Endothelial cell of umbilical vein (primary cell): ENCODE measurements around the gene ANKRD12. TPM values are rescaled to one million over a fixed set of nuclear protein-coding genes. Genes with fewer than 3 reads are reported as not detected.

Experiments used
- BruUV-seq: library from RNA; stranded (reverse); fragments of 400-500 nt; replicated peaks from 2 replicates; lab custom pipeline; 2021; lab: Mats Ljungman, UMichigan
- CTCF ChIA-PET: fragments of 300-600, 350-600 bp; sonication (Branson Sonifier 250); formaldehyde crosslinking; loops from one replicate; lab custom pipeline; 2021; ENCODE audit warnings: antibody characterized with exemption, inconsistent platforms; lab: Charles Lee
- POLR2A ChIA-PET: fragments of 300-600, 350-600 bp; sonication (Branson Sonifier 250); formaldehyde crosslinking; loops from one replicate; lab custom pipeline; 2021; ENCODE audit warnings: antibody characterized with exemption, inconsistent platforms; lab: Charles Lee
- DNase-seq: peaks from one replicate; pipeline ENCODE4 v3.0.0-alpha.2; 2011; ENCODE audit warnings: low read depth, low spot score
- FAIRE-seq: peaks from 2 replicates; lab custom pipeline; 2011; peaks lifted over from hg19 to GRCh38; lab: Jason Lieb, UNC
- H2AFZ ChIP-seq: 2 replicates; pipeline ENCODE4 v1.6.0; 2012; ENCODE audit warnings: low read depth, low read length, control low read depth, inconsistent platforms
- H3K27ac ChIP-seq: 2 replicates; pipeline ENCODE4 v1.5.1; 2011; ENCODE audit warnings: low read depth, mild to moderate bottlenecking, control low read depth, low read length, moderate library complexity; ENCODE audit not compliant: insufficient read depth
- H3K27me3 ChIP-seq, 2 experiments: 2 replicates each; pipeline versions ENCODE4 v1.6.0 to v1.6.1; 2011; ENCODE audit warnings: low read length in 2 of 2, mixed read lengths in 1 of 2; ENCODE audit not compliant: control insufficient read depth in 2 of 2, insufficient read depth in 2 of 2
- H3K36me3 ChIP-seq, 2 experiments: 2 replicates in 1 of 2; 3 replicates in 1 of 2; pipeline ENCODE4 v1.5.1; 2011; ENCODE audit warnings: low read length in 2 of 2, mild to moderate bottlenecking in 1 of 2, moderate library complexity in 1 of 2; ENCODE audit not compliant: control insufficient read depth in 2 of 2, insufficient read depth in 2 of 2; ENCODE audit errors: extremely low read depth in 1 of 2
- H3K4me1 ChIP-seq: 3 replicates; pipeline ENCODE4 v1.5.1; 2011; ENCODE audit warnings: mild to moderate bottlenecking, low read length; ENCODE audit not compliant: control insufficient read depth, insufficient read depth; ENCODE audit errors: extremely low read depth
- H3K4me2 ChIP-seq: 2 replicates; pipeline ENCODE4 v1.6.1; 2011; ENCODE audit warnings: low read length, control low read depth, mixed read lengths; ENCODE audit not compliant: insufficient read depth
- H3K4me3 ChIP-seq, 3 experiments: fragments of 200-600 bp in 1 of 3; sonication (generic), shearing (Covaris generic) in 1 of 3; replicated peaks in 1 of 3; 2 replicates each; pipeline ENCODE4 v1.5.1; 2011 to 2016; ENCODE audit warnings: control low read depth in 3 of 3, low read length in 3 of 3, mild to moderate bottlenecking in 2 of 3, inconsistent platforms in 1 of 3, low read depth in 1 of 3, moderate library complexity in 1 of 3; ENCODE audit not compliant: insufficient read depth in 1 of 3
- H3K79me2 ChIP-seq: 2 replicates; pipeline ENCODE4 v1.6.0; 2012; ENCODE audit warnings: low read length, inconsistent platforms; ENCODE audit not compliant: control insufficient read depth, insufficient read depth
- H3K9ac ChIP-seq: replicated peaks from 2 replicates; pipeline ENCODE3; 2011; ENCODE audit warnings: low read length, control low read depth; ENCODE audit not compliant: insufficient read depth; ENCODE audit errors: extremely low read depth
- H3K9me1 ChIP-seq: replicated peaks from 3 replicates; pipeline ENCODE4 v1.6.0; 2011; ENCODE audit warnings: mild to moderate bottlenecking, low read length; ENCODE audit not compliant: control insufficient read depth, insufficient read depth; ENCODE audit errors: extremely low read depth
- H3K9me3 ChIP-seq: replicated peaks from 2 replicates; pipeline ENCODE4 v1.5.1; 2012; ENCODE audit warnings: low read length, inconsistent platforms; ENCODE audit not compliant: control insufficient read depth, insufficient read depth
- H4K20me1 ChIP-seq: replicated peaks from 2 replicates; pipeline ENCODE3; 2011; ENCODE audit warnings: mild to moderate bottlenecking, low read length; ENCODE audit not compliant: control insufficient read depth, insufficient read depth; ENCODE audit errors: extremely low read depth
- EZH2 ChIP-seq: IDR thresholded peaks from 2 replicates; pipeline ENCODE4 v1.6.1; 2012; ENCODE audit warnings: borderline replicate concordance, low read depth, mild to moderate bottlenecking, moderate library complexity, low read length, inconsistent platforms; ENCODE audit not compliant: severe bottlenecking
- FOS ChIP-seq: IDR thresholded peaks from 2 replicates; pipeline ENCODE4 v1.6.1; 2011; ENCODE audit warnings: mild to moderate bottlenecking, low read length, moderate library complexity, borderline replicate concordance; ENCODE audit not compliant: insufficient read depth
- GATA2 ChIP-seq: IDR thresholded peaks from 2 replicates; pipeline ENCODE4 v1.7.0; 2011; ENCODE audit warnings: low read depth, mild to moderate bottlenecking, moderate library complexity, mixed read lengths, low read length; ENCODE audit not compliant: insufficient read length, insufficient read depth
- JUN ChIP-seq: IDR thresholded peaks from 2 replicates; pipeline ENCODE4 v1.6.1; 2011; ENCODE audit warnings: borderline replicate concordance, low read depth; ENCODE audit not compliant: insufficient read length, insufficient read depth
- MAX ChIP-seq: IDR thresholded peaks from 2 replicates; pipeline ENCODE4 v1.6.1; 2011; ENCODE audit not compliant: insufficient read depth, insufficient read length
- MYC ChIP-seq: IDR thresholded peaks from one replicate; pipeline ENCODE4 v1.6.1; 2011; ENCODE audit warnings: mild to moderate bottlenecking, low read depth, low read length
- POLR2A ChIP-seq: IDR thresholded peaks from 2 replicates; pipeline ENCODE4 v1.6.1; 2012; ENCODE audit warnings: low read depth, mild to moderate bottlenecking, control low read depth, low read length
- POLR2AphosphoS5 ChIP-seq: IDR thresholded peaks from 2 replicates; pipeline ENCODE4 v1.6.1; 2012; ENCODE audit warnings: low read depth, mild to moderate bottlenecking, control low read depth, low read length, moderate library complexity; ENCODE audit not compliant: insufficient read depth
- dilution Hi-C: fragments of 300-500 bp; cut with MboI; formaldehyde crosslinking; loops from one replicate; pipeline ENCODE4 v1.15.0; 2019; ENCODE audit warnings: low sequenced_read_pairs; ENCODE audit not compliant: extremely low pct_ligation_motif_present
- intact Hi-C: fragments of 100-400 bp; cut with micrococcal nuclease; formaldehyde crosslinking; loops from one replicate; pipeline ENCODE4 v1.10.0; 2022
- polyA plus RNA-seq, 4 experiments: library from polyadenylated mRNA; depleted of rRNA in 3 of 4; stranded (reverse) in 3 of 4; unstranded in 1 of 4; fragments of >200 nt; gene quantifications; 2 replicates each; pipeline versions ENCODE4 v1.2.1 to v1.2.3, GENCODE V29; 2011 to 2012; ENCODE audit warnings: missing spikeins in 1 of 4
- total RNA-seq: library from RNA; stranded (reverse); gene quantifications from 2 replicates; pipeline ENCODE4 v1.2.3, GENCODE V29; 2021
- TF ChIP-seq, protein P1 (sequence below), 2 donors: IDR thresholded peaks; 1 replicate in 1 of 2; 2 replicates in 1 of 2; pipeline ENCODE4 v1.5.1; 2011; ENCODE audit warnings: low read length in 2 of 2, mild to moderate bottlenecking in 2 of 2, moderate library complexity in 2 of 2, control low read depth in 1 of 2, inconsistent platforms in 1 of 2, low read depth in 1 of 2; ENCODE audit not compliant: insufficient read depth in 1 of 2; ENCODE audit errors: extremely low read depth in 1 of 2

The ANKRD12 gene
- total and polyA plus RNA-seq, 2 donors (not counting 3 experiments of a cell fraction or from before 2014, with no cell fraction given) = 1.5 to 25.4 TPM

GRCh38 chr18:9243029-9243428 is 106.4 kb downstream of the ANKRD12 start:
- intact Hi-C loops (no loop called here), dilution Hi-C loops (no loop called here)
- no peaks in the 10 kb centered on the region for H3K27me3 ChIP-seq
- no peak for FAIRE-seq
- TF ChIP-seq GATA2 (no peak), MYC (no peak), EZH2 (no peak), JUN (no peak), POLR2A (no peak), MAX (no peak), FOS (no peak), POLR2AphosphoS5 (no peak)
- TF ChIP-seq, protein P1, sequence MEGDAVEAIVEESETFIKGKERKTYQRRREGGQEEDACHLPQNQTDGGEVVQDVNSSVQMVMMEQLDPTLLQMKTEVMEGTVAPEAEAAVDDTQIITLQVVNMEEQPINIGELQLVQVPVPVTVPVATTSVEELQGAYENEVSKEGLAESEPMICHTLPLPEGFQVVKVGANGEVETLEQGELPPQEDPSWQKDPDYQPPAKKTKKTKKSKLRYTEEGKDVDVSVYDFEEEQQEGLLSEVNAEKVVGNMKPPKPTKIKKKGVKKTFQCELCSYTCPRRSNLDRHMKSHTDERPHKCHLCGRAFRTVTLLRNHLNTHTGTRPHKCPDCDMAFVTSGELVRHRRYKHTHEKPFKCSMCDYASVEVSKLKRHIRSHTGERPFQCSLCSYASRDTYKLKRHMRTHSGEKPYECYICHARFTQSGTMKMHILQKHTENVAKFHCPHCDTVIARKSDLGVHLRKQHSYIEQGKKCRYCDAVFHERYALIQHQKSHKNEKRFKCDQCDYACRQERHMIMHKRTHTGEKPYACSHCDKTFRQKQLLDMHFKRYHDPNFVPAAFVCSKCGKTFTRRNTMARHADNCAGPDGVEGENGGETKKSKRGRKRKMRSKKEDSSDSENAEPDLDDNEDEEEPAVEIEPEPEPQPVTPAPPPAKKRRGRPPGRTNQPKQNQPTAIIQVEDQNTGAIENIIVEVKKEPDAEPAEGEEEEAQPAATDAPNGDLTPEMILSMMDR (IDR thresholded peaks at IDR 0.05; ENCODE audit: extremely low read depth in 1 of 2, insufficient read depth in 1 of 2, low read depth in 1 of 2, low read length in 2 of 2) = no peak
- H2AFZ ChIP-seq = no peak overlapping the region
- H3K4me3 ChIP-seq = no peak overlapping the region
- H3K4me2 ChIP-seq = no peak overlapping the region
- no peaks in the 10 kb centered on the region for H3K9me1 ChIP-seq
- H3K27ac ChIP-seq = no peak overlapping the region
- ChIA-PET CTCF (interaction anchor here (1.3 kb wide), 1 partner anchor 170 kb away, joined by 3 read pairs; no protein-coding TSS in a partner anchor), POLR2A (no interaction called here)
- H3K4me1 ChIP-seq = no peaks in the 10 kb centered on the region
- no peak for DNase-seq
- H3K9me3 ChIP-seq = no peaks in the 10 kb centered on the region
- BruUV-seq = no TSS peak
- no peaks in the 10 kb centered on the region for H4K20me1 ChIP-seq
- no peaks in the 10 kb centered on the region for H3K36me3 ChIP-seq
- no peaks in the 10 kb centered on the region for H3K79me2 ChIP-seq
- no peak overlapping the region for H3K9ac ChIP-seq
